K562 (cell line): ENCODE results near the gene SLC35F2.

Source experiments
- CTCF ChIP-seq, 3 experiments: IDR thresholded peaks in 2 of 3; conservative IDR thresholded peaks in 1 of 3; 2 replicates each; pipeline ENCODE4 v1.5.1; 2011 to 2012; ENCODE audit warnings: low read length in 3 of 3, mild to moderate bottlenecking in 3 of 3, control low read depth in 2 of 3, improper control_type of control experiment in 1 of 3, inconsistent platforms in 1 of 3, low read depth in 1 of 3, mixed read lengths in 1 of 3, moderate library complexity in 1 of 3; ENCODE audit not compliant: insufficient read depth in 2 of 3
- EZH2 ChIP-seq: IDR thresholded peaks from 2 replicates; pipeline ENCODE4 v1.6.1; 2012; ENCODE audit warnings: low read depth, mild to moderate bottlenecking, inconsistent platforms, low read length, borderline replicate concordance
- MAFG ChIP-seq: fragments of 450-650 bp; conservative IDR thresholded peaks from 2 replicates; pipeline ENCODE4 v1.6.1; 2016; ENCODE audit warnings: missing genetic modification characterization, missing compliant biosample characterization
- REST ChIP-seq, 2 experiments: fragments of 450-650 bp; formaldehyde crosslinking in 1 of 2; IDR thresholded peaks; 2 replicates each; pipeline versions ENCODE4 v1.4.0 to v1.6.1; 2014 to 2020; ENCODE audit warnings: mild to moderate bottlenecking in 2 of 2, borderline replicate concordance in 1 of 2, low read depth in 1 of 2
- ZBTB5 ChIP-seq: fragments of 450-650 bp; IDR thresholded peaks from 2 replicates; pipeline ENCODE4 v1.6.1; 2017; ENCODE audit warnings: antibody characterized with exemption
- ZNF263 ChIP-seq: sonication (generic); formaldehyde crosslinking; IDR thresholded peaks from 2 replicates; pipeline ENCODE4 v1.8.0; 2022; ENCODE audit warnings: mild to moderate bottlenecking, missing genetic modification reagents, borderline replicate concordance
- ZNF398 ChIP-seq: fragments of 250-450 bp; sonication (Bioruptor Pico); IDR thresholded peaks from 2 replicates; pipeline ENCODE4 v1.8.0; 2021; ENCODE audit warnings: moderate library complexity, mild to moderate bottlenecking, inconsistent platforms
- ZNF668 ChIP-seq: fragments of 250-450 bp; sonication (Bioruptor Pico); IDR thresholded peaks from 2 replicates; pipeline ENCODE4 v1.8.0; 2022; ENCODE audit warnings: mild to moderate bottlenecking, inconsistent platforms

- TF ChIP-seq CTCF (IDR thresholded peaks at IDR 0.05 in 2 of 3, conservative IDR thresholded peaks at IDR 0.05 in 1 of 3; ENCODE audit: insufficient read depth in 2 of 3, low read depth in 1 of 3, low read length in 3 of 3) (no peak), EZH2 (no peak), ZBTB5 (no peak), MAFG (tag) (no peak), ZNF398 (CRISPR knock-in tag) (no peak), ZNF263 (CRISPR knock-in tag) (no peak), ZNF668 (CRISPR knock-in tag) (no peak), REST (IDR thresholded peaks at IDR 0.05; ENCODE audit: borderline replicate concordance) (no peak), REST (CRISPR knock-in tag; IDR thresholded peaks at IDR 0.05; ENCODE audit: low read depth) (no peak)
These were observed 47.7 kb downstream of the SLC35F2 start for GRCh38 chr11:107810875-107811274.
